HEK293 (cell line): Measurements from ENCODE around the gene RFX2.

Experiments
- IKZF3 ChIP-seq: fragments of 450-650 bp; IDR thresholded peaks from 2 replicates; pipeline ENCODE4 v1.5.0; 2018; ENCODE audit warnings: missing biosample characterization, mild to moderate bottlenecking, missing genetic modification characterization, moderate library complexity
- KLF9 ChIP-seq: fragments of 450-650 bp; formaldehyde crosslinking; IDR thresholded peaks from 2 replicates; pipeline ENCODE4 v1.5.1; 2016; ENCODE audit warnings: missing biosample characterization, missing genetic modification characterization, low read depth
- OVOL3 ChIP-seq: fragments of 450-650 bp; formaldehyde crosslinking; IDR thresholded peaks from 2 replicates; pipeline ENCODE4 v1.5.1; 2016; ENCODE audit warnings: missing biosample characterization, missing genetic modification characterization
- YY1 ChIP-seq: fragments of 450-650 bp; formaldehyde crosslinking; IDR thresholded peaks from 2 replicates; pipeline ENCODE4 v1.5.1; 2018; ENCODE audit warnings: missing biosample characterization, missing genetic modification characterization
- ZBTB7A ChIP-seq: fragments of 450-650 bp; formaldehyde crosslinking; IDR thresholded peaks from 2 replicates; pipeline ENCODE4 v1.5.1; 2016; ENCODE audit warnings: low read depth, missing biosample characterization, missing genetic modification characterization
- ZBTB8A ChIP-seq: fragments of 450-650 bp; formaldehyde crosslinking; IDR thresholded peaks from 2 replicates; pipeline ENCODE4 v1.5.1; 2016; ENCODE audit warnings: missing biosample characterization, missing genetic modification characterization
- ZFHX2 ChIP-seq: fragments of 450-650 bp; formaldehyde crosslinking; conservative IDR thresholded peaks from 2 replicates; pipeline ENCODE4 v1.5.1; 2016; ENCODE audit warnings: missing biosample characterization, missing genetic modification characterization
- ZFP69B ChIP-seq: fragments of 450-650 bp; formaldehyde crosslinking; IDR thresholded peaks from 2 replicates; pipeline ENCODE4 v1.5.1; 2016; ENCODE audit warnings: missing biosample characterization, missing genetic modification characterization
- ZIC2 ChIP-seq: fragments of 450-650 bp; formaldehyde crosslinking; IDR thresholded peaks from 2 replicates; pipeline ENCODE4 v1.5.1; 2016; ENCODE audit warnings: missing biosample characterization, missing genetic modification characterization
- ZNF140 ChIP-seq: fragments of 450-650 bp; formaldehyde crosslinking; IDR thresholded peaks from 2 replicates; pipeline ENCODE4 v1.5.1; 2016; ENCODE audit warnings: missing biosample characterization, missing genetic modification characterization
- ZNF155 ChIP-seq: fragments of 450-650 bp; formaldehyde crosslinking; IDR thresholded peaks from 2 replicates; pipeline ENCODE4 v1.5.1; 2016; ENCODE audit warnings: missing biosample characterization, missing genetic modification characterization
- ZNF2 ChIP-seq: fragments of 450-650 bp; formaldehyde crosslinking; IDR thresholded peaks from 2 replicates; pipeline ENCODE4 v1.5.1; 2016; ENCODE audit warnings: missing biosample characterization, missing genetic modification characterization
- ZNF274 ChIP-seq, 2 experiments: fragments of 200-500 bp in 1 of 2; fragments of 450-650 bp in 1 of 2; sonication (Bioruptor generic) in 1 of 2; formaldehyde crosslinking in 1 of 2; IDR thresholded peaks; 2 replicates each; pipeline versions ENCODE4 v1.5.1 to v1.6.1; 2014 to 2016; ENCODE audit warnings: borderline replicate concordance in 1 of 2, inconsistent platforms in 1 of 2, low read length in 1 of 2, missing biosample characterization in 1 of 2, missing genetic modification characterization in 1 of 2
- ZNF324 ChIP-seq: fragments of 450-650 bp; formaldehyde crosslinking; IDR thresholded peaks from 2 replicates; pipeline ENCODE4 v1.5.1; 2016; ENCODE audit warnings: missing biosample characterization, missing genetic modification characterization
- ZNF335 ChIP-seq: fragments of 450-650 bp; formaldehyde crosslinking; conservative IDR thresholded peaks from 2 replicates; pipeline ENCODE4 v1.5.1; 2016; ENCODE audit warnings: missing biosample characterization, missing genetic modification characterization
- ZNF549 ChIP-seq: fragments of 450-650 bp; IDR thresholded peaks from 2 replicates; pipeline ENCODE4 v1.5.1; 2018; ENCODE audit warnings: missing biosample characterization, missing genetic modification characterization, mild to moderate bottlenecking, inconsistent platforms, moderate library complexity
- ZNF610 ChIP-seq: fragments of 450-650 bp; formaldehyde crosslinking; IDR thresholded peaks from 2 replicates; pipeline ENCODE4 v1.5.1; 2016; ENCODE audit warnings: missing biosample characterization, missing genetic modification characterization, borderline replicate concordance
- ZNF629 ChIP-seq: fragments of 450-650 bp; formaldehyde crosslinking; IDR thresholded peaks from 2 replicates; pipeline ENCODE4 v1.5.1; 2017; ENCODE audit warnings: missing biosample characterization, missing genetic modification characterization
- ZSCAN16 ChIP-seq: fragments of 450-650 bp; formaldehyde crosslinking; IDR thresholded peaks from 2 replicates; pipeline ENCODE4 v1.5.1; 2016; ENCODE audit warnings: missing biosample characterization, missing genetic modification characterization
- TF ChIP-seq, protein P1 (sequence below): fragments of 450-650 bp; formaldehyde crosslinking; IDR thresholded peaks from 2 replicates; pipeline ENCODE4 v1.5.1; 2016; ENCODE audit warnings: missing biosample characterization, missing genetic modification characterization, borderline replicate concordance
- TF ChIP-seq, protein P2 (sequence below): sonication (generic); formaldehyde crosslinking; IDR thresholded peaks from 2 replicates; pipeline ENCODE4 v1.8.1; 2022; ENCODE audit warnings: mild to moderate bottlenecking, moderate library complexity, missing genetic modification reagents
- TF ChIP-seq, protein P3 (sequence below): fragments of 450-650 bp; formaldehyde crosslinking; IDR thresholded peaks from 2 replicates; pipeline ENCODE4 v1.5.1; 2016; ENCODE audit warnings: missing biosample characterization, missing genetic modification characterization
- TF ChIP-seq, protein P4 (sequence below): fragments of 450-650 bp; formaldehyde crosslinking; IDR thresholded peaks from 2 replicates; pipeline ENCODE4 v1.5.1; 2016; ENCODE audit warnings: missing biosample characterization, missing genetic modification characterization
- TF ChIP-seq, protein P5 (sequence below): fragments of 450-650 bp; formaldehyde crosslinking; IDR thresholded peaks from 2 replicates; pipeline ENCODE4 v1.5.1; 2016; ENCODE audit warnings: missing biosample characterization, missing genetic modification characterization, borderline replicate concordance
- TF ChIP-seq, protein P6 (sequence below): fragments of 450-650 bp; formaldehyde crosslinking; IDR thresholded peaks from 2 replicates; pipeline ENCODE4 v1.5.1; 2017; ENCODE audit warnings: missing biosample characterization, missing genetic modification characterization

Gene RFX2

DNA sequence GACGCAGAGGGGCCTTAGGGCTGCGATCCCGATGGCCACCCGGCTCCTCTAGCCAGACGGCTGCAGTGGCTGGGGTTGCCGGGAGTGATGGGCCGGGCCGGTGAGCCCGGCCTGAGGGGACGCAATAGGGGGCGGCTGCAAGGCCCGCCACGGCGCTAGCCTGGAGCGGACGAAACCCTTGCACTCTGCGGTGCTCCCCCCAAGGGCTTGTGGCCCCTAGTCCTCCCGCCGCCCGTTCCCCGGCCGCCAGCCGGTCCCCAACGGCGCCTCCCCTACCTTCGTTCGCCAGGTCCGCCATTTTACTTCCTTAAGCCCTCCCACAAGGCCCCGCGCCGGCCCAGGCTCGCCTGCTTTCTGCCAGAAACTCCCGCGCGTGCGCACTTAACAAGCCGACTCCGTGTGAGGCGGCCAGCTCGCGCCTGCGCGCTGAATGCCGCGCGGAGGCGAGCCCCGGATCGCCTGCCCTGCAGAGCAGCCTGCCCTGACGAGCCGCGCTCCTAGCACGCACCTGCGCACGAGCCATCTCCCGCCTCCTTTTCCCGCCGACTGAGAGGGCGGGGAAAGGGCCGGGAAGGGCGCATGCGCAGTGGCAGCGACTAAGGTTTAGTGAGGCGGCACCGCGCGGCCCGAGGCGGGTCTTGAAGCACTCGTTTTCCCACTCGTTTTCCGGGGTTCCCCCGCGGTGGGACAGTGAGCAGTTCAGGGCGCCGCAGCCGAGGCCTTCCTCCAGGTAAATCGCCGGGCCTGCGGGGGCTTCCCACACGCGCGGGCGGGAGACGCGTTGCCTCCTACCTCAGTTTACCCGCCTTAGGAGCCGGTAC is 132.3 kb downstream of the RFX2 start, which contains the start of gene RANBP3 (continued):
- TF ChIP-seq, protein P1, sequence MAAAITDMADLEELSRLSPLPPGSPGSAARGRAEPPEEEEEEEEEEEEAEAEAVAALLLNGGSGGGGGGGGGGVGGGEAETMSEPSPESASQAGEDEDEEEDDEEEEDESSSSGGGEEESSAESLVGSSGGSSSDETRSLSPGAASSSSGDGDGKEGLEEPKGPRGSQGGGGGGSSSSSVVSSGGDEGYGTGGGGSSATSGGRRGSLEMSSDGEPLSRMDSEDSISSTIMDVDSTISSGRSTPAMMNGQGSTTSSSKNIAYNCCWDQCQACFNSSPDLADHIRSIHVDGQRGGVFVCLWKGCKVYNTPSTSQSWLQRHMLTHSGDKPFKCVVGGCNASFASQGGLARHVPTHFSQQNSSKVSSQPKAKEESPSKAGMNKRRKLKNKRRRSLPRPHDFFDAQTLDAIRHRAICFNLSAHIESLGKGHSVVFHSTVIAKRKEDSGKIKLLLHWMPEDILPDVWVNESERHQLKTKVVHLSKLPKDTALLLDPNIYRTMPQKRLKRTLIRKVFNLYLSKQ (tag by site-specific recombination): no peak
- TF ChIP-seq ZBTB8A (tag by site-specific recombination) (peak; percentile 21; the same call in 1 of the 2 replicates), KLF9 (peak; percentile 77), ZNF274 (IDR thresholded peaks at IDR 0.05; ENCODE audit: low read length) (no peak), ZNF274 (tag by site-specific recombination; IDR thresholded peaks at IDR 0.05; ENCODE audit: borderline replicate concordance) (no peak), ZNF140 (tag by site-specific recombination) (no peak), ZSCAN16 (tag by site-specific recombination) (no peak), ZNF2 (tag by site-specific recombination) (no peak), ZIC2 (tag by site-specific recombination) (no peak), ZNF155 (tag by site-specific recombination) (no peak), ZBTB7A (0 out of 2 replicates have a peak, but pooled peaks have one; percentile 46), ZNF324 (tag by site-specific recombination) (peak; percentile 18; the same call in 1 of the 2 replicates), ZNF629 (tag by site-specific recombination) (no peak), ZNF610 (peak; percentile 41; the same call in 1 of the 2 replicates), OVOL3 (tag by site-specific recombination) (peak; percentile 52; the same call in 1 of the 2 replicates), ZNF335 (tag by site-specific recombination) (peak; percentile 95), ZFP69B (tag by site-specific recombination) (0 out of 2 replicates have a peak, but pooled peaks have one; percentile 23), YY1 (tag by site-specific recombination) (peak; percentile 92), ZFHX2 (tag by site-specific recombination) (peak; percentile 62), ZNF549 (tag by site-specific recombination) (no peak), IKZF3 (tag by site-specific recombination) (peak; percentile 80)
- TF ChIP-seq, protein P2, sequence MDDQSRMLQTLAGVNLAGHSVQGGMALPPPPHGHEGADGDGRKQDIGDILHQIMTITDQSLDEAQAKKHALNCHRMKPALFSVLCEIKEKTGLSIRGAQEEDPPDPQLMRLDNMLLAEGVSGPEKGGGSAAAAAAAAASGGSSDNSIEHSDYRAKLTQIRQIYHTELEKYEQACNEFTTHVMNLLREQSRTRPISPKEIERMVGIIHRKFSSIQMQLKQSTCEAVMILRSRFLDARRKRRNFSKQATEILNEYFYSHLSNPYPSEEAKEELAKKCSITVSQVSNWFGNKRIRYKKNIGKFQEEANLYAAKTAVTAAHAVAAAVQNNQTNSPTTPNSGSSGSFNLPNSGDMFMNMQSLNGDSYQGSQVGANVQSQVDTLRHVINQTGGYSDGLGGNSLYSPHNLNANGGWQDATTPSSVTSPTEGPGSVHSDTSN (CRISPR knock-in tag): peak; percentile 97
- TF ChIP-seq, protein P3, sequence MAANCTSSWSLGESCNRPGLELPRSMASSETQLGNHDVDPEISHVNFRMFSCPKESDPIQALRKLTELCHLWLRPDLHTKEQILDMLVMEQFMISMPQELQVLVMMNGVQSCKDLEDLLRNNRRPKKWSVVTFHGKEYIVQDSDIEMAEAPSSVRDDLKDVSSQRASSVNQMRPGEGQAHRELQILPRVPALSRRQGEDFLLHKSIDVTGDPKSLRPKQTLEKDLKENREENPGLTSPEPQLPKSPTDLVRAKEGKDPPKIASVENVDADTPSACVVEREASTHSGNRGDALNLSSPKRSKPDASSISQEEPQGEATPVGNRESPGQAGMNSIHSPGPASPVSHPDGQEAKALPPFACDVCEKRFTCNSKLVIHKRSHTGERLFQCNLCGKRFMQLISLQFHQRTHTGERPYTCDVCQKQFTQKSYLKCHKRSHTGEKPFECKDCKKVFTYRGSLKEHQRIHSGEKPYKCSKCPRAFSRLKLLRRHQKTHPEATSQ: 0 out of 2 replicates have a peak, but pooled peaks have one; percentile 58
- TF ChIP-seq, protein P4, sequence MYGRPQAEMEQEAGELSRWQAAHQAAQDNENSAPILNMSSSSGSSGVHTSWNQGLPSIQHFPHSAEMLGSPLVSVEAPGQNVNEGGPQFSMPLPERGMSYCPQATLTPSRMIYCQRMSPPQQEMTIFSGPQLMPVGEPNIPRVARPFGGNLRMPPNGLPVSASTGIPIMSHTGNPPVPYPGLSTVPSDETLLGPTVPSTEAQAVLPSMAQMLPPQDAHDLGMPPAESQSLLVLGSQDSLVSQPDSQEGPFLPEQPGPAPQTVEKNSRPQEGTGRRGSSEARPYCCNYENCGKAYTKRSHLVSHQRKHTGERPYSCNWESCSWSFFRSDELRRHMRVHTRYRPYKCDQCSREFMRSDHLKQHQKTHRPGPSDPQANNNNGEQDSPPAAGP: peak; percentile 13; the same call in 1 of the 2 replicates
- TF ChIP-seq, protein P5, sequence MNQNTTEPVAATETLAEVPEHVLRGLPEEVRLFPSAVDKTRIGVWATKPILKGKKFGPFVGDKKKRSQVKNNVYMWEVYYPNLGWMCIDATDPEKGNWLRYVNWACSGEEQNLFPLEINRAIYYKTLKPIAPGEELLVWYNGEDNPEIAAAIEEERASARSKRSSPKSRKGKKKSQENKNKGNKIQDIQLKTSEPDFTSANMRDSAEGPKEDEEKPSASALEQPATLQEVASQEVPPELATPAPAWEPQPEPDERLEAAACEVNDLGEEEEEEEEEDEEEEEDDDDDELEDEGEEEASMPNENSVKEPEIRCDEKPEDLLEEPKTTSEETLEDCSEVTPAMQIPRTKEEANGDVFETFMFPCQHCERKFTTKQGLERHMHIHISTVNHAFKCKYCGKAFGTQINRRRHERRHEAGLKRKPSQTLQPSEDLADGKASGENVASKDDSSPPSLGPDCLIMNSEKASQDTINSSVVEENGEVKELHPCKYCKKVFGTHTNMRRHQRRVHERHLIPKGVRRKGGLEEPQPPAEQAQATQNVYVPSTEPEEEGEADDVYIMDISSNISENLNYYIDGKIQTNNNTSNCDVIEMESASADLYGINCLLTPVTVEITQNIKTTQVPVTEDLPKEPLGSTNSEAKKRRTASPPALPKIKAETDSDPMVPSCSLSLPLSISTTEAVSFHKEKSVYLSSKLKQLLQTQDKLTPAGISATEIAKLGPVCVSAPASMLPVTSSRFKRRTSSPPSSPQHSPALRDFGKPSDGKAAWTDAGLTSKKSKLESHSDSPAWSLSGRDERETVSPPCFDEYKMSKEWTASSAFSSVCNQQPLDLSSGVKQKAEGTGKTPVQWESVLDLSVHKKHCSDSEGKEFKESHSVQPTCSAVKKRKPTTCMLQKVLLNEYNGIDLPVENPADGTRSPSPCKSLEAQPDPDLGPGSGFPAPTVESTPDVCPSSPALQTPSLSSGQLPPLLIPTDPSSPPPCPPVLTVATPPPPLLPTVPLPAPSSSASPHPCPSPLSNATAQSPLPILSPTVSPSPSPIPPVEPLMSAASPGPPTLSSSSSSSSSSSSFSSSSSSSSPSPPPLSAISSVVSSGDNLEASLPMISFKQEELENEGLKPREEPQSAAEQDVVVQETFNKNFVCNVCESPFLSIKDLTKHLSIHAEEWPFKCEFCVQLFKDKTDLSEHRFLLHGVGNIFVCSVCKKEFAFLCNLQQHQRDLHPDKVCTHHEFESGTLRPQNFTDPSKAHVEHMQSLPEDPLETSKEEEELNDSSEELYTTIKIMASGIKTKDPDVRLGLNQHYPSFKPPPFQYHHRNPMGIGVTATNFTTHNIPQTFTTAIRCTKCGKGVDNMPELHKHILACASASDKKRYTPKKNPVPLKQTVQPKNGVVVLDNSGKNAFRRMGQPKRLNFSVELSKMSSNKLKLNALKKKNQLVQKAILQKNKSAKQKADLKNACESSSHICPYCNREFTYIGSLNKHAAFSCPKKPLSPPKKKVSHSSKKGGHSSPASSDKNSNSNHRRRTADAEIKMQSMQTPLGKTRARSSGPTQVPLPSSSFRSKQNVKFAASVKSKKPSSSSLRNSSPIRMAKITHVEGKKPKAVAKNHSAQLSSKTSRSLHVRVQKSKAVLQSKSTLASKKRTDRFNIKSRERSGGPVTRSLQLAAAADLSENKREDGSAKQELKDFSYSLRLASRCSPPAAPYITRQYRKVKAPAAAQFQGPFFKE (tag by site-specific recombination): no peak
- TF ChIP-seq, protein P6, sequence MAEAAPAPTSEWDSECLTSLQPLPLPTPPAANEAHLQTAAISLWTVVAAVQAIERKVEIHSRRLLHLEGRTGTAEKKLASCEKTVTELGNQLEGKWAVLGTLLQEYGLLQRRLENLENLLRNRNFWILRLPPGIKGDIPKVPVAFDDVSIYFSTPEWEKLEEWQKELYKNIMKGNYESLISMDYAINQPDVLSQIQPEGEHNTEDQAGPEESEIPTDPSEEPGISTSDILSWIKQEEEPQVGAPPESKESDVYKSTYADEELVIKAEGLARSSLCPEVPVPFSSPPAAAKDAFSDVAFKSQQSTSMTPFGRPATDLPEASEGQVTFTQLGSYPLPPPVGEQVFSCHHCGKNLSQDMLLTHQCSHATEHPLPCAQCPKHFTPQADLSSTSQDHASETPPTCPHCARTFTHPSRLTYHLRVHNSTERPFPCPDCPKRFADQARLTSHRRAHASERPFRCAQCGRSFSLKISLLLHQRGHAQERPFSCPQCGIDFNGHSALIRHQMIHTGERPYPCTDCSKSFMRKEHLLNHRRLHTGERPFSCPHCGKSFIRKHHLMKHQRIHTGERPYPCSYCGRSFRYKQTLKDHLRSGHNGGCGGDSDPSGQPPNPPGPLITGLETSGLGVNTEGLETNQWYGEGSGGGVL (tag by site-specific recombination): no peak
